ENCODE data around the gene KCNJ16. TPM values are rescaled to one million over a fixed set of nuclear protein-coding genes. Genes with fewer than 3 reads are reported as not detected.

KCNJ16 gene
- total RNA-seq, 2 experiments from 2014 or later = not detected

DNA sequence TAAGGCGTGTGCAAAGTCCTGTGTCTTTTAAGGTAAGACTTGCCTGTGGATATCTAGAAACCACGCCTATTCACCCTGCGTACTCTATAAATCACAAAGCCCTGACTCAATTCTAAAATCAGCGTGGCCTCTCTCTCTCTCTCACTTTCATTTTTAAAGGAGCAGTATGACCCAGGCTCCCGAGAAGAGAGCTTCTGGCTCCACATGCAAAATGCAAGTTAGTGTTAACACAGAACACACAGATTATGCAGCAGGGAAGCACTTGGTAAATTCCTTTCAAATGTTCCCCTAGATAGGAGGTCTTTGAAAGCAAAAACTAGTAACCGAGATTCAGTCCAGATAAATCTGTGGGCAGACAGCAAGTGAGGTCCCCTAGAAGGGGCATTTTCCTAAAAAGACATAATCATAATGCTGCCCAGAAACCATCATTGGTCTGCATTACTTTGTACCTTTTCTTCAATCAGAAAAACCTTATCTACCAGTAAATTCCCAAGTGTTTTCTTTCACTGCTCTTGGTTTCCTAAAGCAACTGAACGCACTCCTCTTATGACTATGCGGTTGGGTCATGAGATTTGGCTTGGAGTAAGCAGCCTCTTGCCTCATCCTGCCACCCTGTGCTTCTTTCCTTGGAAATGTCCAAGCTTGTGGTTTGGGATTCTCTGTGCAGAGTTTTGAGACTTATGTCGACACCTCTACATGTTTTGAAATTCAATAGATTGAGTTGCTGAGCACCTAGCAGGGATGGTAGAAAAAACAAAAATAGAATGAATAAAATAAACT, 62.6 kb downstream of the KCNJ16 start:
- POLR2A ChIA-PET = no interaction called here
- Mint-ChIP-seq H3K36me3 (ENCODE audit: low read depth) (no peaks in the 10 kb centered on the region), H3K9me3 (ENCODE audit: insufficient read depth) (no peaks in the 10 kb centered on the region), H3K27ac (no peak overlapping the region), H3K4me1 (ENCODE audit: low read depth) (peaks cover 4% of the 10 kb centered on the region), H3K27me3 (ENCODE audit: low read depth) (no peaks in the 10 kb centered on the region), H3K4me3 (peak overlapping the region; percentile 54)
- CTCF ChIA-PET = interaction anchor here (1.6 kb wide), 1 partner anchor 531 kb away, joined by 3 read pairs; no protein-coding TSS in a partner anchor
- DNase-seq = peak; percentile 41
- ATAC-seq = peak; percentile 81

DNA sequence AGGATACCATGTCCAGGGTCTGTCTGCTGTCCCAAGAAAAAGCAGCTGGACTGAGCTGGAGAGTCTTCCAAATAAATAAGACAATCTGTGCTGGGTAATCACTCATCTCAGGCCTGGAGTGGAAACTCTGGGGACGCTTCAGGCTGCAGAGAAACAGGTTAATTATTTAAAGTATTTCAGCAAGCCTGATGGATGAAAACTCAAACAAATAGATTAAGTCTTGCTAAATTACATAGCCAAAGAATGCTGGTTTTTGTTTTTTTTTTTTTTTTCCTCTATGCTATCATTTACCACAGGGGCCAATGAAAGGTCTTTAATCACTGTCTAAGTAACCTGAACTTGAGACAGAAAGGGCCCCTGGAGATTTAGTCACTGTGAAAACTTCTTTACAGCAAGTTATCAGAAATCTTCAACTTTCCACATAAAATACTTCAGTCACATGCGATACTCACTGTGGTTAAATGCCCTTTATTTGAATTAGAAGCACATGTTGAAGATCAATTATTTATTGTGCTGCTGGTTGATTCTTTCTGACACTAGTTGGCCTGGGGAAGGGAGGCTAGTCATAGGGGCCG, 63.4 kb downstream of the KCNJ16 start:
- POLR2A ChIA-PET = no interaction called here
- Mint-ChIP-seq H3K36me3 (ENCODE audit: low read depth) (no peaks in the 10 kb centered on the region), H3K27ac (no peak overlapping the region), H3K27me3 (ENCODE audit: low read depth) (no peaks in the 10 kb centered on the region), H3K9me3 (ENCODE audit: insufficient read depth) (no peaks in the 10 kb centered on the region), H3K4me3 (no peak overlapping the region), H3K4me1 (ENCODE audit: low read depth) (peaks cover 4% of the 10 kb centered on the region)
- no peak for ATAC-seq
- CTCF ChIA-PET = interaction anchor here (1.6 kb wide), 1 partner anchor 531 kb away, joined by 3 read pairs; no protein-coding TSS in a partner anchor
- no peak for DNase-seq

DNA sequence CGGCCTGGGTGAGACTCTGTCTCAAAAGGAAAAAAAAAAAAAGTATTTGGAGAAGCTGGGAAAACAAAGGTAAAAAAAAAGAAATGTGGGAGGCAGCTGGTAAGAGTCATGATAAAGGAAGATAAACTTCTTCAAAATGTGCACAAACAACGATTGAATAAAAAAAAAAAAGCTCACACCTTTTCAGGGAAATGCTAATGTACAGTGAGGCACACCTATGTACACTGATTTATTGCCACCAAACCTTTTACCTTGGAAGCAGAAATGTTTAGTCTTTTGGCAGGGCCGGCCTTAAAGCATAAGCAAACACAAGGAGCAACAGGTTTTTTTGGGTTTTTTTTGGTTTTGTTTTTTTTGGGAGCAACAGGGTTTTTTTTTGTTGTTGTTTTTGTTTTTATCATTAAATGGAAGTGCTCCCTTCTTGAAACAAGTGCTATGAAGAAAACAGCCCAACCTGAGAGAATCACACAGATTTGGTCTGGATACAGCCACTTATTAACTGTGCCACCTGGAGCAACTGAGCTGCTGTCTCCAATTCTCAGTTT, 64.5 kb downstream of the KCNJ16 start:
- Mint-ChIP-seq H3K9me3 (ENCODE audit: insufficient read depth) (no peaks in the 10 kb centered on the region), H3K4me3 (no peak overlapping the region), H3K4me1 (ENCODE audit: low read depth) (peaks cover 4% of the 10 kb centered on the region), H3K27ac (no peak overlapping the region), H3K36me3 (ENCODE audit: low read depth) (no peaks in the 10 kb centered on the region), H3K27me3 (ENCODE audit: low read depth) (no peaks in the 10 kb centered on the region)
- ChIA-PET POLR2A (no interaction called here), CTCF (interaction anchor here (0.7 to 1.5 kb wide), 2 partner anchors 531 to 611 kb away, joined by 3 to 5 read pairs; no protein-coding TSS in a partner anchor)
- DNase-seq (no peak), ATAC-seq (no peak)

GRCh38 chr17:70144260-70144846, 69.3 kb downstream of the KCNJ16 start:
- ATAC-seq = no peak
- CTCF ChIA-PET = interaction anchor here (0.9 to 1.3 kb wide), 4 partner anchors 535 to 541 kb away, joined by 3 to 7 read pairs (median 4); no protein-coding TSS in a partner anchor
- H3K27ac Mint-ChIP-seq = no peak overlapping the region
- POLR2A ChIA-PET = no interaction called here
- no peaks in the 10 kb centered on the region for H3K9me3 Mint-ChIP-seq (ENCODE audit: insufficient read depth)
- no peaks in the 10 kb centered on the region for H3K4me1 Mint-ChIP-seq (ENCODE audit: low read depth)
- no peak overlapping the region for H3K4me3 Mint-ChIP-seq
- H3K27me3 Mint-ChIP-seq (ENCODE audit: low read depth) = peaks cover 4% of the 10 kb centered on the region
- H3K36me3 Mint-ChIP-seq (ENCODE audit: low read depth) = no peaks in the 10 kb centered on the region
- no peak for DNase-seq

GRCh38 chr17:70153210-70153609, 78.2 kb downstream of the KCNJ16 start:
- DNase-seq (no peak), ATAC-seq (no peak)
- Mint-ChIP-seq H3K4me3 (no peak overlapping the region), H3K27ac (no peak overlapping the region), H3K9me3 (ENCODE audit: insufficient read depth) (no peaks in the 10 kb centered on the region), H3K36me3 (ENCODE audit: low read depth) (no peaks in the 10 kb centered on the region), H3K4me1 (ENCODE audit: low read depth) (no peaks in the 10 kb centered on the region), H3K27me3 (ENCODE audit: low read depth) (peaks cover 6% of the 10 kb centered on the region)
- ChIA-PET CTCF (no interaction called here), POLR2A (no interaction called here)

DNA sequence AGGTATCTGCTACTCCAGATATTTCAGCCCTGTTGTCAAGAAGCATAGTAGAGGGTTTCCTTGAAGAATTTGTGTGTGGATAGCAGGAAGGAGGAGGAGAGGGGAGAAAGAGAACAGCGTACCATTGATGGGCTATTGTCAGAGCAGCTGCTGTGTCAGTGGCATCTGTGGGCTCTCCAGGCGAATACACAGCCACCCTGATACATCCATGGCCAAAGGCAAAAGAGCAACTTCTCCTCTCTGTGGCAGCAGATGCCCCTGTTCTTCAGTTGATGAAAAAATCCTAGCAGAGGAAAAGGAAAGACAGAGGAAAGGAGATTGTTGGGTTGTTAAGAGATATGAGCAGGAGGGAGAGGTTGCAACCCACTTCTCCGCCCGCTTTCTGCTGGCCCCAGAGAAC, 82.1 kb downstream of the KCNJ16 start:
- Mint-ChIP-seq H3K4me3 (no peak overlapping the region), H3K27me3 (ENCODE audit: low read depth) (peaks cover 10% of the 10 kb centered on the region), H3K27ac (no peak overlapping the region), H3K4me1 (ENCODE audit: low read depth) (no peaks in the 10 kb centered on the region), H3K9me3 (ENCODE audit: insufficient read depth) (no peaks in the 10 kb centered on the region), H3K36me3 (ENCODE audit: low read depth) (no peaks in the 10 kb centered on the region)
- ChIA-PET CTCF (no interaction called here), POLR2A (no interaction called here)
- no peak for ATAC-seq
- DNase-seq = no peak

- Mint-ChIP-seq H3K4me3 (no peak overlapping the region), H3K36me3 (ENCODE audit: low read depth) (no peaks in the 10 kb centered on the region), H3K27me3 (ENCODE audit: low read depth) (peaks cover 10% of the 10 kb centered on the region), H3K4me1 (ENCODE audit: low read depth) (no peaks in the 10 kb centered on the region), H3K9me3 (ENCODE audit: insufficient read depth) (no peaks in the 10 kb centered on the region), H3K27ac (no peak overlapping the region)
- no peak for ATAC-seq
- CTCF ChIA-PET = no interaction called here
- DNase-seq = no peak
- POLR2A ChIA-PET = interaction anchor here (0.6 kb wide), 1 partner anchor 615 kb away, joined by 4 read pairs; no protein-coding TSS in a partner anchor
These were observed 83.2 kb downstream of the KCNJ16 start for GRCh38 chr17:70158180-70158579.

DNA sequence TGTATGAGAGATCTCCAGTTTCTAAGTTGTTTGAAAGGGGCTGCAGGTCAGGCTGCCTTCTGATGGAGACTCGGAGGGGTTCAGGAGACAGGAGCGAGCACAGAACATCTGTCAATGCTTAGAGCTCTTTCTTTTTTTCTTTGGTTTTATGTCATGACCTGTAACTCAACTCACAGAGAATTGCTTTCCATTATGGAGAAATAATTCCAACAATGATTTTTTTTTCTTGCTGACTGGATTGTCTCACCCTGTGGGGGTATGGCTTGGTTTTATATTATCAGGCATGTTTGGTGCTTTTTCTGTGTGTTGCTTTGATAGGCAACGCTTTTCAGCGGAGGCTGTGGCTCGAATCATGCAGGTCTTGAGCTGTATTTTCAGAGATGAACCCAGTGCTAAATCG, 83.6 kb downstream of the KCNJ16 start:
- DNase-seq = no peak
- POLR2A ChIA-PET = interaction anchor here (0.6 kb wide), 1 partner anchor 615 kb away, joined by 4 read pairs; no protein-coding TSS in a partner anchor
- CTCF ChIA-PET = interaction anchor here (1.5 kb wide), 1 partner anchor 552 kb away, joined by 3 read pairs; no protein-coding TSS in a partner anchor
- no peaks in the 10 kb centered on the region for H3K36me3 Mint-ChIP-seq (ENCODE audit: low read depth)
- no peak overlapping the region for H3K27ac Mint-ChIP-seq
- no peaks in the 10 kb centered on the region for H3K4me1 Mint-ChIP-seq (ENCODE audit: low read depth)
- H3K27me3 Mint-ChIP-seq (ENCODE audit: low read depth) = peaks cover 10% of the 10 kb centered on the region
- no peak for ATAC-seq
- H3K4me3 Mint-ChIP-seq = no peak overlapping the region
- H3K9me3 Mint-ChIP-seq (ENCODE audit: insufficient read depth) = no peaks in the 10 kb centered on the region

- no peak overlapping the region for H3K27ac Mint-ChIP-seq
- H3K9me3 Mint-ChIP-seq (ENCODE audit: insufficient read depth) = no peaks in the 10 kb centered on the region
- no peaks in the 10 kb centered on the region for H3K36me3 Mint-ChIP-seq (ENCODE audit: low read depth)
- H3K4me1 Mint-ChIP-seq (ENCODE audit: low read depth) = no peaks in the 10 kb centered on the region
- peaks cover 10% of the 10 kb centered on the region for H3K27me3 Mint-ChIP-seq (ENCODE audit: low read depth)
- no peak for DNase-seq
- ChIA-PET POLR2A (no interaction called here), CTCF (interaction anchor here (0.7 to 1.5 kb wide), 3 partner anchors 553 to 635 kb away, joined by 3 read pairs; no protein-coding TSS in a partner anchor)
- no peak for ATAC-seq
- no peak overlapping the region for H3K4me3 Mint-ChIP-seq
These were observed 85.0 kb downstream of the KCNJ16 start for GRCh38 chr17:70159980-70160379.

GRCh38 chr17:70161519-70161918, 86.5 kb downstream of the KCNJ16 start:
- no peak for ATAC-seq
- Mint-ChIP-seq H3K27me3 (ENCODE audit: low read depth) (peaks cover 14% of the 10 kb centered on the region), H3K4me1 (ENCODE audit: low read depth) (no peaks in the 10 kb centered on the region), H3K4me3 (no peak overlapping the region), H3K36me3 (ENCODE audit: low read depth) (no peaks in the 10 kb centered on the region), H3K9me3 (ENCODE audit: insufficient read depth) (no peaks in the 10 kb centered on the region), H3K27ac (no peak overlapping the region)
- DNase-seq = no peak
- ChIA-PET POLR2A (no interaction called here), CTCF (no interaction called here)

GRCh38 chr17:70165383-70165782, 90.4 kb downstream of the KCNJ16 start:
- H3K4me3 Mint-ChIP-seq = no peak overlapping the region
- peaks cover 32% of the 10 kb centered on the region for H3K27me3 Mint-ChIP-seq (ENCODE audit: low read depth)
- H3K27ac Mint-ChIP-seq = no peak overlapping the region
- no peaks in the 10 kb centered on the region for H3K9me3 Mint-ChIP-seq (ENCODE audit: insufficient read depth)
- ATAC-seq (no peak), DNase-seq (no peak)
- H3K36me3 Mint-ChIP-seq (ENCODE audit: low read depth) = no peaks in the 10 kb centered on the region
- POLR2A ChIA-PET = no interaction called here
- CTCF ChIA-PET = no interaction called here
- H3K4me1 Mint-ChIP-seq (ENCODE audit: low read depth) = peaks cover 15% of the 10 kb centered on the region

DNA sequence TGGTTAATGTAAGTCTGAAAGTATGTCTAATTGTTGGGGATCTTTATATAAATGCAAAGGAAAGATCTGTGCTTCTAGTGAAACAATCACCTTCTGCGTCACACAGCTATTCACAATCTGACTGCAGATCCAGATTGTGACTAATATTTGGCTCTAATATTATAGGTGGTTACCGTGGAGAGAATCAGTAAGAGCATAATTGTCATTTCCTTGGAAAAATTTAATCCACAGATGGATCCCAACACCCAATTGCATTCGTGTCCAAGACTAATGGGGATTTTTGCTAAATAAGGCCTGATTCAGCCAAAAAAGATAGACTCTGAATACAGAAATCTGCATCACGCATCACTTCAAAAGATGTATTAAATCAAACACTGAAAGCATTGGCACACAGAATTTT, 91.6 kb downstream of the KCNJ16 start:
- ChIA-PET CTCF (interaction anchor here (2.1 kb wide), 1 partner anchor 559 kb away, joined by 8 read pairs; no protein-coding TSS in a partner anchor), POLR2A (no interaction called here)
- Mint-ChIP-seq H3K9me3 (ENCODE audit: insufficient read depth) (no peaks in the 10 kb centered on the region), H3K4me3 (no peak overlapping the region), H3K27ac (no peak overlapping the region), H3K27me3 (ENCODE audit: low read depth) (peaks cover 41% of the 10 kb centered on the region), H3K36me3 (ENCODE audit: low read depth) (no peaks in the 10 kb centered on the region), H3K4me1 (ENCODE audit: low read depth) (peaks cover 15% of the 10 kb centered on the region)
- no peak for ATAC-seq
- no peak for DNase-seq
